Measurements from ENCODE around the gene CTNND2.

GRCh38 chr5:11540112-11540511 is 364.1 kb downstream of the CTNND2 start:
- TF ChIP-seq CTCF (IDR thresholded peaks at IDR 0.05) (no peak), POLR2A (IDR thresholded peaks at IDR 0.05) (no peak)

Data from Peyer's patch (tissue), 4 donors.